SK-N-SH (cell line): ENCODE data around the gene CHST12. TPM values are rescaled to one million over a fixed set of nuclear protein-coding genes. Genes with fewer than 3 reads are reported as not detected.

Experiments used
- CTCF ChIA-PET: fragments of 300-600, 350-600 bp; formaldehyde crosslinking; extraction: SDS; loops from one replicate; lab custom pipeline; 2021; lab: Yijun Ruan, JAX
- POLR2A ChIA-PET: fragments of 350-600 bp; sonication (Branson Sonifier 250); formaldehyde crosslinking; extraction: SDS; loops from one replicate; lab custom pipeline; 2020; ENCODE audit warnings: antibody characterized with exemption, inconsistent platforms; lab: Yijun Ruan, JAX
- DNase-seq: peaks from one replicate; pipeline ENCODE4 v3.0.0; 2012
- H2AFZ ChIP-seq: fragments of 200-600 bp; sonication (generic); 2 replicates; pipeline ENCODE4 v1.8.1; 2016; ENCODE audit warnings: antibody characterized with exemption, mild to moderate bottlenecking, low read depth
- H3F3A ChIP-seq: fragments of 200-600 bp; sonication (generic); replicated peaks from 2 replicates; pipeline ENCODE3; 2016; ENCODE audit warnings: antibody characterized with exemption, mild to moderate bottlenecking; ENCODE audit not compliant: insufficient read depth
- H3K27ac ChIP-seq, 2 experiments: fragments of 200-500 bp in 1 of 2; fragments of 200-600 bp in 1 of 2; sonication (Bioruptor generic) in 1 of 2; sonication (generic), shearing (Covaris generic) in 1 of 2; 2 replicates each; pipeline versions ENCODE4 v1.5.1 to v1.6.1; 2014 to 2016; ENCODE audit warnings: low read depth in 2 of 2, inconsistent platforms in 1 of 2, low read length in 1 of 2, mild to moderate bottlenecking in 1 of 2, mixed read lengths in 1 of 2
- H3K27me3 ChIP-seq: fragments of 200-600 bp; sonication (generic), shearing (Covaris generic); 2 replicates; pipeline ENCODE4 v1.6.1; 2016; ENCODE audit warnings: mixed run types; ENCODE audit not compliant: insufficient read depth
- H3K36me3 ChIP-seq, 2 experiments: fragments of 200-500 bp in 1 of 2; fragments of 200-600 bp in 1 of 2; sonication (Bioruptor generic) in 1 of 2; sonication (generic) in 1 of 2; replicated peaks in 1 of 2; 2 replicates each; pipeline versions ENCODE3 to v1.5.1; 2014 to 2016; ENCODE audit warnings: low read length in 1 of 2, mild to moderate bottlenecking in 1 of 2; ENCODE audit not compliant: insufficient read depth in 2 of 2, control insufficient read depth in 1 of 2
- H3K4me1 ChIP-seq, 2 experiments: fragments of 200-500 bp in 1 of 2; fragments of 200-600 bp in 1 of 2; sonication (Bioruptor generic) in 1 of 2; sonication (generic), shearing (Covaris generic) in 1 of 2; 2 replicates each; pipeline versions ENCODE4 v1.5.1 to v1.6.1; 2014 to 2016; ENCODE audit warnings: low read depth in 1 of 2, low read length in 1 of 2, mixed run types in 1 of 2; ENCODE audit not compliant: insufficient read depth in 2 of 2, control insufficient read depth in 1 of 2
- H3K4me2 ChIP-seq: fragments of 200-600 bp; sonication (generic), shearing (Covaris generic); 2 replicates; pipeline ENCODE4 v1.6.1; 2017; ENCODE audit warnings: mixed run types
- H3K4me3 ChIP-seq, 2 experiments: fragments of 200-500 bp in 1 of 2; fragments of 200-600 bp in 1 of 2; sonication (Bioruptor generic) in 1 of 2; sonication (generic), shearing (Covaris generic) in 1 of 2; 2 replicates each; pipeline versions ENCODE4 v1.5.1 to v1.8.1; 2014 to 2016; ENCODE audit warnings: low read depth in 2 of 2, inconsistent platforms in 1 of 2, low read length in 1 of 2, mild to moderate bottlenecking in 1 of 2, mixed read lengths in 1 of 2, moderate library complexity in 1 of 2
- H3K79me2 ChIP-seq: fragments of 200-600 bp; sonication (generic); 2 replicates; pipeline ENCODE4 v1.8.1; 2017; ENCODE audit warnings: mild to moderate bottlenecking; ENCODE audit not compliant: insufficient read depth
- H3K9ac ChIP-seq: fragments of 200-600 bp; sonication (generic); 2 replicates; pipeline ENCODE4 v1.6.1; 2017; ENCODE audit warnings: mixed run types
- H3K9me2 ChIP-seq: fragments of 200-600 bp; sonication (generic); 2 replicates; pipeline ENCODE4 v1.6.1; 2017; ENCODE audit warnings: mixed run types
- H3K9me3 ChIP-seq: fragments of 200-600 bp; sonication (generic); 2 replicates; pipeline ENCODE4 v1.6.1; 2017; ENCODE audit warnings: mixed run types, mild to moderate bottlenecking, moderate library complexity
- H4K20me1 ChIP-seq: fragments of 200-600 bp; sonication (generic); 2 replicates; pipeline ENCODE4 v1.6.1; 2017; ENCODE audit warnings: mild to moderate bottlenecking, mixed run types; ENCODE audit not compliant: insufficient read depth
- CHD2 ChIP-seq: fragments of 150-350 bp; IDR thresholded peaks from 2 replicates; pipeline ENCODE4 v1.6.1; 2018; ENCODE audit warnings: low read length; ENCODE audit not compliant: partially characterized antibody
- FOSL2 ChIP-seq: IDR thresholded peaks from 2 replicates; pipeline ENCODE4 v1.4.0; 2012; ENCODE audit warnings: low read depth, mild to moderate bottlenecking, moderate library complexity, borderline replicate concordance
- JUND ChIP-seq: IDR thresholded peaks from 2 replicates; pipeline ENCODE4 v1.4.0; 2012
- MXI1 ChIP-seq: IDR thresholded peaks from 2 replicates; pipeline ENCODE4 v1.6.1; 2012; ENCODE audit warnings: mild to moderate bottlenecking, low read depth, low read length, improper control_type of control experiment
- NRF1 ChIP-seq: IDR thresholded peaks from 2 replicates; pipeline ENCODE4 v1.6.1; 2012; ENCODE audit warnings: low read depth, mild to moderate bottlenecking, low read length
- RAD21 ChIP-seq: IDR thresholded peaks from 2 replicates; pipeline ENCODE4 v1.6.1; 2012; ENCODE audit warnings: mild to moderate bottlenecking, low read length
- RCOR1 ChIP-seq: fragments of 150-350 bp; IDR thresholded peaks from 2 replicates; pipeline ENCODE4 v1.6.1; 2017; ENCODE audit warnings: antibody characterized with exemption, low read length
- SIN3A ChIP-seq: IDR thresholded peaks from 2 replicates; pipeline ENCODE4 v1.6.1; 2012; ENCODE audit warnings: low read depth, mild to moderate bottlenecking, low read length, moderate library complexity, borderline replicate concordance
- SMC3 ChIP-seq: IDR thresholded peaks from 2 replicates; pipeline ENCODE4 v1.6.1; 2012; ENCODE audit warnings: low read depth, low read length, improper control_type of control experiment
- TCF12 ChIP-seq: IDR thresholded peaks from 2 replicates; pipeline ENCODE4 v1.4.0; 2012
- WGBS: methylation state at CpG from one replicate; pipeline ENCODE4 v1.1.6; 2017; ENCODE audit warnings: low lambda C conversion rate; 5-methylcytosine and 5-hydroxymethylcytosine counted together
- polyA plus RNA-seq, 3 experiments: library from polyadenylated mRNA; depleted of rRNA; stranded (reverse); fragments of >200 nt; gene quantifications; 2 replicates each; pipeline ENCODE4 v1.2.3, GENCODE V29; 2012
- TF ChIP-seq, protein P1 (sequence below): fragments of 200-600 bp; sonication (generic); IDR thresholded peaks from 2 replicates; pipeline ENCODE4 v1.6.1; 2017; ENCODE audit warnings: antibody characterized with exemption, mild to moderate bottlenecking, moderate library complexity
- TF ChIP-seq, protein P2 (sequence below): fragments of 150-350 bp; IDR thresholded peaks from 2 replicates; pipeline ENCODE4 v1.6.1; 2017; ENCODE audit warnings: antibody characterized with exemption, low read length, low read depth, borderline replicate concordance
- TF ChIP-seq, protein P3 (sequence below): IDR thresholded peaks from 2 replicates; pipeline ENCODE4 v1.4.0; 2012; ENCODE audit warnings: low read depth, borderline replicate concordance
- TF ChIP-seq, protein P4 (sequence below): IDR thresholded peaks from 2 replicates; pipeline ENCODE4; 2012

CHST12 gene
- polyA plus RNA-seq, 1 of the 3 experiments (the other 2 are of a cell fraction) = 32.7 TPM

DNA sequence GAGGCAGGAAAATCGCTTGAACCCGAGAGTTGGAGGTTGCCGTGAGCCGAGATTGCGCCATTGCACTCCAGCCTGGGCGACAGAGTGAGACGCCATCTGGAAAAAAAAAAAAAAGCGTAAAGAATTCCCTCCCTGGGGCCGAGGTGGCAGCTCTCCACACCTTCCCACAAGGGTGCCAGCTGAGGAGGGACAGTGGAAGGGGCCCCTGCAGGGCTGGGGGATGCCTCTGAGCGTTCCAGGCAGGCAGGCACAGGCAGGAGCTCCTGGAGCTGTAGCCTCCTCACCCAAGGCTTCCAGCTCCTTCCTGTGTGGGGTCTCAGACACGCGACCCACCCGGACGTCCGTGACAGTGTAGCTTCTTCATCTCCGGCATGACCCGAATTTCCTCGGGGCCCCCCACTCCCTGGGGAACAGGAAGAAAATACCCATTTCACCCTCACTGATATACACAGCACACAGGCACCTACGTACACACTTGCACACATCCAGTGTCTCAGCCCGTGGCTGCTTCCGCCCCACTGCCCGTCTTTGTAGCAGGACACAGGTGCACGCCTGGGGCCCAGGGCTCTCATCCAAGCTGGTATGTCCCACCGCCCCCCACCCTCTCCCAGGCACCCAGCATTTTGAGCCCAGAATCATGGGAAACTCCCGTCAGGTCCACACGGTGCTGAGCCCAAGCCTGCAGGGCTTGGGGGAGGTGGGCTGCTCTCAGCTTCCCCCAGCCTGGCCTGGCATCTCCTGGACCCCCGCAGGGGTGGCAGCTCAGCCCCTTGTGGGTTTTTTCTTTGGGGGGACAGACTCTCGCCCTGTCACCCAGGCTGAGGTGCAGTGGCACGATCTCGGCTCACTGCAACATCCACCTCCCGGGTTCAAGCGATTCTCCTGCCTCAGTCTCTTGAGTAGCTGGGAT, 47.0 kb downstream of the CHST12 start:
- TF ChIP-seq, protein P1, sequence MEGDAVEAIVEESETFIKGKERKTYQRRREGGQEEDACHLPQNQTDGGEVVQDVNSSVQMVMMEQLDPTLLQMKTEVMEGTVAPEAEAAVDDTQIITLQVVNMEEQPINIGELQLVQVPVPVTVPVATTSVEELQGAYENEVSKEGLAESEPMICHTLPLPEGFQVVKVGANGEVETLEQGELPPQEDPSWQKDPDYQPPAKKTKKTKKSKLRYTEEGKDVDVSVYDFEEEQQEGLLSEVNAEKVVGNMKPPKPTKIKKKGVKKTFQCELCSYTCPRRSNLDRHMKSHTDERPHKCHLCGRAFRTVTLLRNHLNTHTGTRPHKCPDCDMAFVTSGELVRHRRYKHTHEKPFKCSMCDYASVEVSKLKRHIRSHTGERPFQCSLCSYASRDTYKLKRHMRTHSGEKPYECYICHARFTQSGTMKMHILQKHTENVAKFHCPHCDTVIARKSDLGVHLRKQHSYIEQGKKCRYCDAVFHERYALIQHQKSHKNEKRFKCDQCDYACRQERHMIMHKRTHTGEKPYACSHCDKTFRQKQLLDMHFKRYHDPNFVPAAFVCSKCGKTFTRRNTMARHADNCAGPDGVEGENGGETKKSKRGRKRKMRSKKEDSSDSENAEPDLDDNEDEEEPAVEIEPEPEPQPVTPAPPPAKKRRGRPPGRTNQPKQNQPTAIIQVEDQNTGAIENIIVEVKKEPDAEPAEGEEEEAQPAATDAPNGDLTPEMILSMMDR = no peak
- TF ChIP-seq, protein P2, sequence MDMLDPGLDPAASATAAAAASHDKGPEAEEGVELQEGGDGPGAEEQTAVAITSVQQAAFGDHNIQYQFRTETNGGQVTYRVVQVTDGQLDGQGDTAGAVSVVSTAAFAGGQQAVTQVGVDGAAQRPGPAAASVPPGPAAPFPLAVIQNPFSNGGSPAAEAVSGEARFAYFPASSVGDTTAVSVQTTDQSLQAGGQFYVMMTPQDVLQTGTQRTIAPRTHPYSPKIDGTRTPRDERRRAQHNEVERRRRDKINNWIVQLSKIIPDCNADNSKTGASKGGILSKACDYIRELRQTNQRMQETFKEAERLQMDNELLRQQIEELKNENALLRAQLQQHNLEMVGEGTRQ = no peak
- no peak for TF ChIP-seq RCOR1
- TF ChIP-seq JUND = no peak
- TF ChIP-seq, protein P3, sequence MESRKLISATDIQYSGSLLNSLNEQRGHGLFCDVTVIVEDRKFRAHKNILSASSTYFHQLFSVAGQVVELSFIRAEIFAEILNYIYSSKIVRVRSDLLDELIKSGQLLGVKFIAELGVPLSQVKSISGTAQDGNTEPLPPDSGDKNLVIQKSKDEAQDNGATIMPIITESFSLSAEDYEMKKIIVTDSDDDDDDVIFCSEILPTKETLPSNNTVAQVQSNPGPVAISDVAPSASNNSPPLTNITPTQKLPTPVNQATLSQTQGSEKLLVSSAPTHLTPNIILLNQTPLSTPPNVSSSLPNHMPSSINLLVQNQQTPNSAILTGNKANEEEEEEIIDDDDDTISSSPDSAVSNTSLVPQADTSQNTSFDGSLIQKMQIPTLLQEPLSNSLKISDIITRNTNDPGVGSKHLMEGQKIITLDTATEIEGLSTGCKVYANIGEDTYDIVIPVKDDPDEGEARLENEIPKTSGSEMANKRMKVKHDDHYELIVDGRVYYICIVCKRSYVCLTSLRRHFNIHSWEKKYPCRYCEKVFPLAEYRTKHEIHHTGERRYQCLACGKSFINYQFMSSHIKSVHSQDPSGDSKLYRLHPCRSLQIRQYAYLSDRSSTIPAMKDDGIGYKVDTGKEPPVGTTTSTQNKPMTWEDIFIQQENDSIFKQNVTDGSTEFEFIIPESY = no peak
- Histone ChIP-seq H4K20me1 (no peaks in the 10 kb centered on the region), H3K36me3 (no peaks in the 10 kb centered on the region), H3F3A (no peaks in the 10 kb centered on the region), H3K9ac (no peak overlapping the region), H3K4me1 (peaks cover 0 to 8% of the 10 kb centered on the region in 2 experiments; a peak in 2 of 4 replicates), H3K27me3 (no peaks in the 10 kb centered on the region), H3K27ac (no peak overlapping the region), H3K9me3 (no peaks in the 10 kb centered on the region), H2AFZ (no peak overlapping the region), H3K4me3 (no peak overlapping the region), H3K4me2 (no peak overlapping the region), H3K79me2 (no peaks in the 10 kb centered on the region), H3K9me2 (no peaks in the 10 kb centered on the region)
- POLR2A ChIA-PET = interaction anchor here (1.2 to 1.5 kb wide), 3 partner anchors 15 to 194 kb away, joined by 3 to 4 read pairs (median 4); no protein-coding TSS in a partner anchor
- DNase-seq = peak; percentile 41
- WGBS = 45% methylated on average over 30 of the region's 32 CpGs
- CTCF ChIA-PET = interaction anchor here (0.6 to 14.5 kb wide), 70 partner anchors 8 to 863 kb away, joined by 3 to 270 read pairs (median 4); partner anchors contain the start of genes BRAT1, CHST12, GRIFIN and IQCE

DNA sequence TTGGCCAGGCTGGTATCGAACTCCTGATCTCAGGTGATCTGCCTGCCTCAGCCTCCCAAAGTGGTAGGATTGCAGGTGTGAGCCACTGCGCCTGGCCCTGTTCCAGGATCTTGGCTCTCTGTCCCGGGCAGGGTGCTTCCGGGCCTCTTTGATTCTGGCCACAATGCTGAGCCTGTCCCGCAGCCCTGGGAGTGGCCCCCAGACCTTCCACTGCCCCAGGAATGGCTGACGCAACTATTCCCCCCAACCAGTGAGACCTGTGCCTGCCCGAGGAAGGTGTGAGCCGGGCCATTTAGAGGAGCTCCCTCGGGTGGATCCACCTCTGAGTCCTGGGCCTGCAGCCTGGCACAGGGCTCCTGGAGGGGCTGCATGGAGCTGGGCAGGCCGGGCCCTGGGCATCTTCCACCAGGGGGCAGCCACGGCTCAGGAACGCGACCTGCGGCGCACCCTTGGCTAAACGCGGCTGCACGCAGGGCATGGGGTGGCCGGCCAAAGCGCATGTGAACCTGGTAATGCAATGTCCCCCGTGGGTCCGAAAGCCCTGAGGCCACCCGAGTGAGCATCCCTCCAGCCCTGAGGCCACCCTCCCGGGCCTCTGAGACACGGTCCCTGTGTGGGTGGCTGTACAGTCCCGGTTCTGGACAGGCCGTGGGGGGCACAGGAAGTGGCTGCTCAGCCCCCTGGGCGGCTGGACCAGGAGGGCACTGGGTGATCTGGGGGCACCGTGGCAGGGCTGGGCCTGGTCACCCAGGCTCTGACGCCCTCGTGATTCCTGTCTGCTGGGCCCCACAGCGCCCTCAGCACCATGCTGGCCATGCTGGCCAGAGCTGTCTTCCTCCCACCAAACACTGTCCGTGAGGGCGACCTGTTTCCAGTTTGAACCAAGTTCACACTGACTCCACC, 48.0 kb downstream of the CHST12 start:
- Histone ChIP-seq H3K79me2 (no peaks in the 10 kb centered on the region), H4K20me1 (no peaks in the 10 kb centered on the region), H3F3A (no peaks in the 10 kb centered on the region), H3K4me1 (peaks cover 0 to 8% of the 10 kb centered on the region in 2 experiments; a peak in 2 of 4 replicates), H3K27ac (peak overlapping the region in 1 of 2 experiments; percentile 3; a peak in 1 of 4 replicates), H3K36me3 (no peaks in the 10 kb centered on the region), H3K9ac (no peak overlapping the region), H3K27me3 (no peaks in the 10 kb centered on the region), H3K9me3 (no peaks in the 10 kb centered on the region), H3K4me3 (peak overlapping the region; percentile 29 to 52), H3K9me2 (no peaks in the 10 kb centered on the region), H2AFZ (peak overlapping the region; percentile 84), H3K4me2 (peak overlapping the region; percentile 75)
- ChIA-PET POLR2A (interaction anchor here (1.0 to 1.5 kb wide), 3 partner anchors 17 to 194 kb away, joined by 4 read pairs; no protein-coding TSS in a partner anchor), CTCF (interaction anchor here (0.6 to 14.5 kb wide), 83 partner anchors 9 to 864 kb away, joined by 3 to 270 read pairs (median 4); partner anchors contain the start of genes BRAT1, CHST12, GRIFIN and TTYH3)
- WGBS = 25% methylated on average over 17 of the region's 34 CpGs
- DNase-seq = peak; percentile 99
- TF ChIP-seq RCOR1 = no peak; the same call in 1 of the 2 replicates
- no peak for TF ChIP-seq SIN3A
- no peak for TF ChIP-seq FOSL2
- peak; percentile 94 for TF ChIP-seq SMC3
- TF ChIP-seq, protein P1 = peak; percentile 97
- no peak for TF ChIP-seq TCF12
- TF ChIP-seq MXI1 = peak; percentile 70
- TF ChIP-seq, protein P4, sequence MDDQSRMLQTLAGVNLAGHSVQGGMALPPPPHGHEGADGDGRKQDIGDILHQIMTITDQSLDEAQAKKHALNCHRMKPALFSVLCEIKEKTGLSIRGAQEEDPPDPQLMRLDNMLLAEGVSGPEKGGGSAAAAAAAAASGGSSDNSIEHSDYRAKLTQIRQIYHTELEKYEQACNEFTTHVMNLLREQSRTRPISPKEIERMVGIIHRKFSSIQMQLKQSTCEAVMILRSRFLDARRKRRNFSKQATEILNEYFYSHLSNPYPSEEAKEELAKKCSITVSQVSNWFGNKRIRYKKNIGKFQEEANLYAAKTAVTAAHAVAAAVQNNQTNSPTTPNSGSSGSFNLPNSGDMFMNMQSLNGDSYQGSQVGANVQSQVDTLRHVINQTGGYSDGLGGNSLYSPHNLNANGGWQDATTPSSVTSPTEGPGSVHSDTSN = no peak
- TF ChIP-seq CHD2 = peak; percentile 75
- TF ChIP-seq RAD21 = peak; percentile 97
- 0 out of 2 replicates have a peak, but pooled peaks have one; percentile 24 for TF ChIP-seq NRF1
